GM12801 (cell line): Measurements from ENCODE around the gene TXNDC16.

Experiments used
- CTCF ChIP-seq: IDR thresholded peaks from one replicate; pipeline ENCODE4 v1.5.1; 2011; ENCODE audit warnings: control low read depth; ENCODE audit not compliant: insufficient read length; ENCODE audit errors: extremely low read depth

The TXNDC16 gene

GRCh38 chr14:52551205-52551604 lies 1.1 kb downstream of the TXNDC16 start:
- TF ChIP-seq CTCF = no peak

GRCh38 chr14:52550661-52551060 lies 1.6 kb downstream of the TXNDC16 start:
- no peak for TF ChIP-seq CTCF

GRCh38 chr14:52547526-52547925 lies 4.8 kb downstream of the TXNDC16 start:
- TF ChIP-seq CTCF = no peak

GRCh38 chr14:52547027-52547426 lies 5.3 kb downstream of the TXNDC16 start:
- TF ChIP-seq CTCF = no peak

GRCh38 chr14:52546318-52546670 lies 6.0 kb downstream of the TXNDC16 start:
- TF ChIP-seq CTCF = no peak

- no peak for TF ChIP-seq CTCF
Measured at GRCh38 chr14:52545584-52546317, 6.6 kb downstream of the TXNDC16 start.

GRCh38 chr14:52538623-52539022 lies 13.7 kb downstream of the TXNDC16 start:
- no peak for TF ChIP-seq CTCF
